KG1 (cell line): ENCODE data around the gene VPS18.

Experiments used
- DNase-seq: peaks from one replicate; lab custom pipeline; 2025; lab: John Stamatoyannopoulos, UW

VPS18 gene

DNA sequence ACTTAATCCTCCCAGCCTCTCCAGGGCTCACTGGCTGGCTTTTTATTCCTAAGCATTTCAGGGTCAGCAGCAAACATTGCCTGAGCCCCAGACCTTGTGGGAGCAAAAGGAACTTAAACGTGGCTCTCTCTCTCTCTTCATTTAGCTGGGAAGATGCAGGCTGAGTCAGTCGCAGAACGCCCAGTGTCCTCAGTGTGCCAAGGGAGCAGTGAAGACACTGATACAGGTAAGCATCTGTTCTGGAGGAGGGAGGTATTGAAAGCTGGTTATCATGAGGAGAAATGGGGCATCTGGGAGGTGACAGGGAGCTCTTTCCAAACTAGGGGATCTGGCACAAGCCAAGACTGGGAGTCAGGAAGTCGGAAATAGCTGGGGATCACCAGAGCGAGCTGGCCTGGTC, 24.6 kb upstream of the VPS18 start:
- no peak for DNase-seq

GRCh38 chr15:40870716-40871115, 23.5 kb upstream of the VPS18 start:
- DNase-seq = no peak

DNA sequence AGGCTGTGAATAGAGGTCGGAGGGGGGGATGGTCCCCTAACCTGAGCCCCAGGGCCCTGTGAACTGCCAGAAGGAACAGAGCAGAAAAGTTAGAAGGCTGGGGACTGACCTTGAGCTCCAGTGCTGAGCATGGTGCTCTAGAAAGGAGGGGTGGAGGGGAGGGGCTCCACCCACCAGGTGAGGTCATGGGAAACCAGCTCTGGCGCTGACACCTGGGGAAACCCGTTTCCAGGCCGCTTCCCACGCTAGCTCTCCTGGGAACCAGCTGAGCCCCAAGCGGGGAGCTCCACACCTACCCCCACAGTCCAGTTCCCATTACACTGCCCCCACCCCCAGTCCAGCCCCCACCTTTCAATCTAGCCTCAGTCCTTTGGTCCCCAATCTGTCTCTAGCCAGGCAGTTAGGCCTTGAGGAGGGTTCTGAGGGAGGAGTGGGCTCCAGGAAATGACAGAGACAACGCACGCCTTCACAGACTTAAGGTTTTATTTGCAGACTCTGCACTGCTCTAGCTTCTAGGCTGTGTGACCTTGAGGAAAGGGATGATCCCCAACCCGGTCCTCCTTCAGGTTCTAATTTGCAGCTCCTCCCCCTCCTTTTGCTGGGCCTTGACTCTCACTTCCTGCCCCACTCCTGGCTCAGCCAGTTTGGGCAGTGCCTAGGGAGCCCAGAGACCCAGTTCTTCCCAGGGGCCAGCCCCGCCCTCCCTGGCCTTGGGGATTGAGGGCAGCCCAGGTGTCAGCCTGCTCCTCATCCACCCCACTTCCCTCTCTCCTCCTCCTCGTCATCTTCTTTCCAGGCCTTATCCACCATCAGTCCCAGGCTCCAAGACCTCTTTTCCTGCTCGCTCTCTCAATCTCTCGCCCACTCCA, 22.3 kb upstream of the VPS18 start:
- DNase-seq = no peak

GRCh38 chr15:40872791-40873693, 21.2 kb upstream of the VPS18 start:
- no peak for DNase-seq

DNA sequence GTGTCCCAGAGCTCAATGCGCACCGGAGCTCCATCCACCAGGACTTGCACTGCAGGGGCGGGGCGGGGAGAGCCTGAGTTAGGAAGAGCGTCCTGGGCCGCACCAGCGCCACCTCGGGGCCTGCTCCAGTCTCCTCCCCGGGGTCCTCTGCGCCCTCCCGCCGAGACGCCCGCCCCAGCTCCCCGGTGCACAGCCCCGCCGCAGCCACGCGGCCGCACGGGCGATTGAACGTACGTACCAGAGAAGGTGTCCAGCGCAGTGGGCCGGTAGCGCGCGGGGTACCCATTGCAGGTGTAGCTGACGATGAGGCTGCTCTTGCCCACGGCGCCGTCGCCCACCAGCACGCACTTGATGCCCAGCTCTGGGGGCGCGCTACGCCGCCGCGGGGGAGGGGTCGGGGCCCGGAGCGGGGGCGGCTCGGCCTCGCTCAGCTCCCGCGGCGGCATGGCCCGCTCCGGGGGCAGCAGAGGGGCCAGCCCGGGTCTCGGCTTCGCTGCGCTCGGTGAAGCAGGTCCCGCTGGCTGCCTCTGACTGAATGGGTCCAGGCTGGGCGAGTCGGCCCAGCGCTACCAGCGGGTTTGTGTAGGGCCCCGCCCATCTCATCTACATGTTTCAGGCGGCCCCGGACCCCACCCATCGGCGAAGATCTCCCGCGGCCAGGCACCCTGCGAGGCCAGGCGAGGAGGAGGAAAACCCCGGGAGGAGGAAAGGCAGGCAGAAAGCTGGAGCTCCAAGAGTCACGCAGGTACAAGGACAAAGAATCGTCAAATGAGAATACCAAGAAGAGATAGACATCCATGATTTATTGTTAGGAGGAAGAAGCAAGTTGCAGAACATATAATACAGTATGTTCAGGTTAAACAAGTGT, 20.3 kb upstream of the VPS18 start, which contains the start of gene RHOV:
Gene RHOV, minus strand, starts transcription at position 541 of the 868 bp plus-strand sequence. Its CDS starts 95 bp downstream, at position 446.
- DNase-seq = no peak

GRCh38 chr15:40875991-40876730, 18.1 kb upstream of the VPS18 start:
- no peak for DNase-seq

- no peak for DNase-seq
Measured at GRCh38 chr15:40877694-40878093, 16.6 kb upstream of the VPS18 start.

DNA sequence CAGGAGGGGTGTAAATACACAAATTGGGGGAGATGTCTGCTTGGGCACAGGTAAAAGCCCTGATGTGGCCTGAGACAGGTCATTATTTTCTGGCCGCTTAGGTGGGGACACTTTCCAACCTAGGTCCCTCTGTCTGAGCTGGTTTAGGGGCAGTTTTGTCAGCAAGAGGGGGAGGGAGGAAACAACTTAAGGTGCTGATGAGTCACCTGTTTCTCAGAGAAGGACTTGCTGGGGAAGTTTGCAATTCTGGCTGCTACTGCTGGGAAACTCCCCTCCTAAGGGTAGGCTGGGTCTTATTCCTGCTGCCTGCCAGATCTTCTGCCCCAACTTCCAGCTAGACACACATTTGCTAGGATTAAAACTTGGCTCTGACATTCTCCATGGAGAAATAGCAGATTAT, 15.5 kb upstream of the VPS18 start:
- no peak for DNase-seq

- DNase-seq = no peak
Measured at GRCh38 chr15:40879609-40880008, 14.6 kb upstream of the VPS18 start.

DNA sequence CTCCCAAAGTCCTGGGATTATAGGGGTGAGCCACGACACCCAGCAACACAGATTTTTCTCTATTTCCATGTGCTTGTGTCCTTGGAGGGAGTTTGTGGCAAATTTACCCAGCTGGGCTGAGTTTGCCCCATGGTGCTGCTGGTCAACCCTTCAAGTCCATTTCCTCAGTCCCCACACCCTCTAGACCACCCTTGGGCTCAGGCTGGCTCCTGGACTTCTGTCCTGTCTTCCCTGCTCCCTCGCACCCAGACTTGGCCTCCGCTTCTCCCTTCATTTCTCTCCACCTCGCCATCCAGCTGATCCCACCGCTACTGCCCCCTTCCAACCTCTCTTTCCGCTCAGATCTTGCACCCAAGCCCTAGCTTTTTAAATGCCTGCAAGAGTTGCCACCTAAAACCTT, 12.9 kb upstream of the VPS18 start:
- no peak for DNase-seq

- no peak for DNase-seq
Measured at GRCh38 chr15:40886586-40886985, 7.7 kb upstream of the VPS18 start.

DNA sequence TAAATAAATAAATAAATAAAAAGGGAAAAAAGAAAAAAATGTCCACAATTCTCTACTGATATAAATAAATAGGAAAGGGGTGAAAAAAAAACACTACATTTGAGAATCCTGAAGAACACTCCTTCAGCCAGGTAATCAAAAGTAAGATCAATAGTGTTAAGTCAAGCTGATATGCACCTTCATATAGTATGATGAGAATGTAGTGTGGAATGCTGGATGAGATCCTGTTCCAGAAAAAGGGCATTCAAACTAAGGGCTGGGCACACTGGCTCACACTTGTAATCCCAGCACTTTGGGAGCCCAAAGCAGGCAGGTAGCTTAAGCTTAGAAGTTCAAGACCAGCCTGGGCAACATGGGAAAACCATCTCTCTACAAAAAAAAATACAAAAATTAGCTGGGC, 5.1 kb upstream of the VPS18 start:
- DNase-seq = no peak

- no peak for DNase-seq
Measured at GRCh38 chr15:40891138-40891537, 3.1 kb upstream of the VPS18 start.

DNA sequence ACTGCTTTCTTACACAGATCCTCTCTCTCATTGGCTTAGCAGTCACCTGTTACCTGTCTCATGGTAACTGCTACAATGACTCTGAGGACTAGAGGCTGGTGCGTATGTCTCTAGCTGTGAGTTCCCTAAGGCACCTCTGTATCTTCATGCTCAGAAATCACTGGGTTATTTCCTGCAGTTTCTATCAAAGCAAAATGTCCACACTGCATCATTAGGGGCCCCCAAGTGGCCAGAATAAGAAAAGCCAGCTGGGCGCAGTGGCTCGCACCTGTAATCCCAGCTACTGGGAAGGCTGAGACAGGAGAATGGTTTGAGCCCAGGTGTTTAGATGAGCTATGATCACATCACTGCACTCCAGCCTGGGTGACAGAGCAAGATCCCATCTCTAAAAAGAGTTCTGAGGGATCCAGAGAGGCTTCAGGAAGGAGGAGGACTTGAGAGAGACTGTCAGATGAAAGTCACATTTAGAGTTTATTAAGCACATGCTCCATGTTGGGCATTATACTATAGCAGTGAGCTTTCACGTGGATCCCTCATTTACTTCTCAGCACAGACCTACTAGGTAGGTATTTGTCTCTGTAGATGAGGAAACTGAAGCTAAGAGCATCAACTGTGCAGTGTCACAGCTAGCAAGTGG, 2.3 kb upstream of the VPS18 start:
- peak; percentile 33 for DNase-seq

- DNase-seq = no peak
Measured at GRCh38 chr15:40892447-40893012, 1.7 kb upstream of the VPS18 start.

DNA sequence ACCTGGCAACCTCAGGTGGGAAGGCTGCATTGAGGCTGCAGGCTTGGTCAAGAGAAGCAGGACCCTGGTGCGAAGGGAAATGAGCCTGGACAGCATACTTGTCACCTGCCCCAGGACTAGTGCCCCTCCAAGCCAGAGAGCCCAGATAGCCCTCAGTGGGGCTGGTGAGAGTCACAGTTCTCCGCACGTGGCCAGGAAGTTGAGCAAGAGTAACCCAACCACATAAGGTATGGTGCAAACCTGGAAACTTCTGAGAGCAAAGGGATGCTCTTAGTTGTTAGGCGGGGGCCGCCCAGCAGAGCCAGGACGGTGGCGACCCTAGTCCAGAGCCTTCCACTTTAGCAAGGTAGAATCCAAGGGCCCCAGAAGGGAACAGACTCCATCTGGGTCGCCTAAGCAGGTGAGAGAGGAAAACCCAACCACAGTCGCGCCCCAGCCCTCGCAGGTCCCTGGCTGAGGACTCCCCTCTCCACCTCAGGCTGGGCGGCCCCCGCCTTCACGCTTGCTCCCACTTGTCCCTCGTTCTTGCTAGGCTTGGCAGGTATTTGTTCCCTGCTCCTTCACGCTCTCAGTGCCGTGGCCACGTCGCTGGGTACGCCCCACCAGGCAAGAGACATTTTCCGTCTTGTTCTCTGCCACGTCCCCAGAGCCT, 1.1 kb upstream of the VPS18 start:
- no peak for DNase-seq

DNA sequence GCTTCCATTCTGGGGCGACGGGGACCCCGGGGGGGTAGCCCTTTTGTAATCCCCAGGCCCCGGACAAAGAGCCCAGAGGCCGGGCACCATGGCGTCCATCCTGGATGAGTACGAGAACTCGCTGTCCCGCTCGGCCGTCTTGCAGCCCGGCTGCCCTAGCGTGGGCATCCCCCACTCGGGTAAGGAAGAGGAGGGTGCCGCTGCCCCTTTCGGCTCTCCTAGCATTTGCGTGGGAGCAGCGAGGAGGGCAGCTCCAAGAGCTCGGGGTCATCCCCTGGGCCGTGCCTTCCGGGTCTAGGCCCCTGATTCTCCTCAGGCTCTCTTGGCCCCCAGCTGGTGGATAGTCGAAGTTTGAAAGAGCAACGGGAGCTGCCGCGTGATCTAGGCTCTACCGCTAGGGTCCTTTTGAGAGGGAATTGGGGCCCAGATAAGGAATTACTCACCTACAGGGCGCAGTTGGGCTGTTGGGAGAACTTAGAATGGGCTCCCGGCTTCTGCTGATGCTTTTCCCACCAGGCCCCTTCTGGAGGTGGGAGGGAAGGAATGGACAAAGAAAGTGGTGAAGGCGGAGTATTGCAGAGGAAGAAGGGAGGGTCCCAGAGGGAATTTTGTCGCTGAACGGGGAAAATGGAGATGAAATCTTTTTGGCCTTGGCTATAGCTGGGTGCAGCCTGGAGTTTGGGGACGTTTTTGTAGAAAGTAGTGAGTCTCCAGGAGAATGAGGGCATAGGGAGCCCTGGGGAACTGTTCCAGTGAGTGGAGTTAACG, 615 bp downstream of the VPS18 start:
- peak; percentile 41 for DNase-seq

- DNase-seq = no peak
Measured at GRCh38 chr15:40899536-40900207, 5.4 kb downstream of the VPS18 start.
